Regular cardiac myocyte (primary cell): ENCODE measurements around the gene ATP5MC3. TPM values are rescaled to one million over a fixed set of nuclear protein-coding genes. Genes with fewer than 3 reads are reported as not detected.

Experiments
- total RNA-seq: library from RNA; depleted of rRNA; stranded (reverse); fragments of >200 nt; gene quantifications from 2 replicates; pipeline ENCODE4 v1.2.3, GENCODE V29; 2014

ATP5MC3 gene
- total RNA-seq: 89.9 and 196 TPM in 2 replicates

DNA sequence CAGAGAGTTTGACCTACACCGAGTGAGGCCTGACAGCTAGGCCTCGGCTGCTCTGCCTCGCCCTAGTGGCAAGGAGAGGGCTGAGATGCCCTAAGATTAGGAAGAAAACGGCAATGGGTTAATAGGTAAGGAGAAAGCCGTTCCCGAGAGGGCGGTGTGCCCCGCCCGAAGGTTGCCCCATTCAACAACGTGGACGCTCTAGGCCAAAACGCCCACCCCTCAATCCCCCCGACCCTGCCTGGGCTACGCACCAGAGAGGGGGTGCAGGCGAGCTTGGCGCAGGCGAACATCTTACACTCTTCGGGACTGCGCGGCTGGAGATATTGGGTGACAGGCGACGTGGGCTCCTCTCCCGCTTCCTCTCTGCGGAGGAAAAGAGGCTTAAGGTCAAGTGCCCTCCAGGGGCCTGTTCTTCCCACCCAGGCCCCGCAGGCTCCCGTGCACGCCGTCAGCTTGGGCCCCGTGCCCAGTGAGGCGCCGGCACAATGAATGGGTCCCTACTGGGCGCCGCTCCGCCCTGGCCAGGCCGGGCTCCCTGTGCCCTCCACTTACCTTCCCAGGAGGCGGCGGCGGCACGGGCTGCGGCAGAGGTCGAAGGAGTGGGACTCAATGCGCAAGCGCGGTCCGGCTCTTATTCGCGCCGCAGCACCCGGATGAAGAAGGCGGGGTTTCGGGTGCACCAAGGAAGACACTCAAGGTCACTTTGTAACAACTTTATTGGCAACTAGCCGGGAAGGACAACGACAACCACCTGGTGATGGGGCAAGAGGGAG lies at the start of gene ATP5MC3:
Gene ATP5MC3, minus strand, starts transcription at position 607 of the 773 bp plus-strand sequence. Its CDS starts 317 bp downstream, at position 290.

DNA sequence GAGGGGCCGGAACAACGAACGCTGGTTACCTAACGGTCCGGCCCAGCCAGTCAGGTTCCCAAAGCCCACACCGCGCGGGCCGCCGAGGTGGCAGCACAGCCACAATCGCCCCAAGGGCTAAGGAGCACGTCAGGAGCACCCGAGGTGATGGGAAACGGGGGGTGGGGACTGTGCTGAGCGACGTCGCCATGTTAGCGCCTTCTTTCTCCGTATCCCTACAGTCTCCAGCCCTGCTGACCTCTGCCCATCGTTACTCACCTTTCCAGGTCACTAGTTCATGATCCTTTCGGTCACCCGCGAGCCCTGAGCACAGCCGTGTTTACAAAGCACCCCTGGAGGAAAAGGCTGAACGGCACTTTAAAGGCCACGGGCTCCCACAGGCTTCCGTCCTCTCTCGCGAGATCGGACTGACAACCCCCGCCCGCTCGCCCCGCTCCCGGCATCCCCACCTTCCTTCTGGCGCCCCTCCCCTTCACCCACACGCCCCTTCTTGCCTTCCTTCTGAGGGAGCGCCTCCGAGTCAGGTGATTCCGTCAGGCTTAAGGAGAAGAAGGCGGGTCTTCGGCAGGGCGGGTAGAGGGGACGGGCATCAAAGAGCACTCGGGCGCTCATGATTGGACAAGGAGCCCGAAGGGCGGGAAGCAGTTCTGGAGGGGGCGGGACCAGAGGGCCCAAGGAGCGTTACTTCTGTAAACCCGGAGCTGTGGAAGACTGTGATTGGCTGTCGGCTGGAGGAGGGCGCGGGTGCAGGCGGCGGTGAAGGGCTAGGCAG lies 13.5 kb downstream of the ATP5MC3 start, which contains the start of gene ATF2:
Gene ATF2, minus strand, starts transcription at position 412 of the 772 bp plus-strand sequence. CDS start 31,760 bp downstream, outside the sequence.

Other genes with a start within 250 kb of the ATP5MC3 start
- gene CHN1, start 176.3 kb downstream of the ATP5MC3 start, total RNA-seq: 6.8 and 8.4 TPM in 2 replicates
- 38.9 and 50.2 TPM in 2 replicates for gene ATF2, start 13.5 kb downstream of the ATP5MC3 start, total RNA-seq